ENCODE measurements around the gene LMF2.

Gene LMF2

DNA sequence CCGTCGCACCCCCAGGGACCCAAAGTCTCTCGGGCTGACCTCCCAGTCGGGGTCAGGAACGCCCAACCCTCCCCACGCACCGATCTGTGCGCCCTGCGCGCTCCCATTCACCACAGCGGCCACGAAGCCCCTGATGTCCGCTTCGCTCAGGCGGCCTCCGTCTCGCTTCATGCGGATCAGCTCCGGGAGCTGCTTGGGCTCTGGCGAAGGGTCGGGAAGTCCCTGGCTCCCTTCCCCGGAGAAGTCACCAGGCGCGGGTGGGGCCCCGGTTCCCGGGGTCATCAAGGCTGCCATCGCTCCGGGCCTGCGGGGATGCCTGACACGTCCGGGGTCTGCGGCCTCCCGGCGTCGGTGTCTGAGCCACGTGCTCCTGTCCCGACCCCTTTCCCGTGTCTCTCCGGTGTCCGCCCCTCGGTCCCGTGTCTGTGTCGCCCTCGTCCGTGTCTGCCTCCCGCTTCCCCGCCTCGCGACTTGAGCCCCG lies 22.0 kb upstream of the LMF2 start:
- Histone ChIP-seq H3K4me3 (ENCODE audit: low read length) (peak overlapping the region; percentile 91), H3K36me3 (ENCODE audit: control insufficient read depth, low read length) (peaks cover 10% of the 10 kb centered on the region), H3K9me2 (replicated peaks; ENCODE audit: control insufficient read depth, low read length) (no peaks in the 10 kb centered on the region), H3K27me3 (ENCODE audit: control insufficient read depth, low read length) (no peaks in the 10 kb centered on the region), H3K79me2 (ENCODE audit: control insufficient read depth, low read length) (peaks cover 32% of the 10 kb centered on the region), H3K9me3 (ENCODE audit: control insufficient read depth, insufficient read depth, low read length) (no peaks in the 10 kb centered on the region), H3K4me1 (ENCODE audit: control insufficient read depth, low read length) (peaks cover 50% of the 10 kb centered on the region), H3K27ac (ENCODE audit: low read depth, low read length) (no peak overlapping the region), H3K4me2 (ENCODE audit: low read length) (peak overlapping the region; percentile 94; the same call in 1 of the 2 replicates), H3F3A (ENCODE audit: control insufficient read depth, insufficient read depth) (peaks cover 37% of the 10 kb centered on the region), H4K20me1 (ENCODE audit: control insufficient read depth, insufficient read depth, low read depth, low read length) (no peaks in the 10 kb centered on the region)
- TF ChIP-seq EZH2phosphoT487 (IDR thresholded peaks at IDR 0.05; ENCODE audit: borderline replicate concordance, low read length) (no peak), CTCF (IDR thresholded peaks at IDR 0.05; ENCODE audit: low read depth, low read length, poor library complexity, severe bottlenecking) (no peak)

DNA sequence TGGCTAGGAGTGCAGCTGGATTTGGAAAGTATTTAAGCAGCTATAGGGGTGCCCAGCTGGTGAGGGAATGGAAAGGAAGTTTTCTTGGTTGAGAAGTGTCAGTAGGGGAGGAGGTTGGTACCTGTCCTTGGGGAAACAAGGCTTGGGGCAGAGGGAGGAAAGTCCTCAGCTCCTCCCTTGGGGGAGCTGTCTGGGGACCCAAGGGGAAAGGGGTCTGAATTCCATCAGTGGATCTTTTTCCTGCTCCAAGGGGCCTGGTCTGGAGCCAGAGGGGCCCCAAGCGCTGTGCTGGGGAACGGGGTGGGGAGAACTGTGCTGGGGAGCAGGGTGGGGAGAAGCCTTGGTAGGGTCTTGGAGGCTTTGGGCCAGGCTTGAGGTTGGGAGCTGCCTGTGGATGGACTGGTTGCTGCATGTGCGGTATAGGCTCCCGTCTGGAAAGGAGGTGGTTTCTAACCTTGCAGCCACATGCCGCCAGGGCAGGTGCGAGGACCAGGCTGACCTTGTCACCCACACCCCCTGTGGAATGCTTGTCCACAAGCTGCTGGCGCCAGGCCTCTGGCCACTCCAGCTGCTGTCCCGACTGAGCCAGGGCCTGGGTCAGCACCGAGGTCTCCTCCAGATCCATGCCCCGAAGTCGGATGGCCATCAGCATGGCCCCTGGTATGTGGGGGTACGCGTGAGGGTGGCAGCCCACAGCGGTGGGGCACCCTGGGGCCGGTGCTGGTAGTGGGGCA lies 21.3 kb upstream of the LMF2 start:
- Histone ChIP-seq H3K4me2 (ENCODE audit: low read length) (no peak overlapping the region), H4K20me1 (ENCODE audit: control insufficient read depth, insufficient read depth, low read depth, low read length) (no peaks in the 10 kb centered on the region)
- TF ChIP-seq EZH2phosphoT487 (IDR thresholded peaks at IDR 0.05; ENCODE audit: borderline replicate concordance, low read length) (no peak), CTCF (IDR thresholded peaks at IDR 0.05; ENCODE audit: low read depth, low read length, poor library complexity, severe bottlenecking) (no peak)

DNA sequence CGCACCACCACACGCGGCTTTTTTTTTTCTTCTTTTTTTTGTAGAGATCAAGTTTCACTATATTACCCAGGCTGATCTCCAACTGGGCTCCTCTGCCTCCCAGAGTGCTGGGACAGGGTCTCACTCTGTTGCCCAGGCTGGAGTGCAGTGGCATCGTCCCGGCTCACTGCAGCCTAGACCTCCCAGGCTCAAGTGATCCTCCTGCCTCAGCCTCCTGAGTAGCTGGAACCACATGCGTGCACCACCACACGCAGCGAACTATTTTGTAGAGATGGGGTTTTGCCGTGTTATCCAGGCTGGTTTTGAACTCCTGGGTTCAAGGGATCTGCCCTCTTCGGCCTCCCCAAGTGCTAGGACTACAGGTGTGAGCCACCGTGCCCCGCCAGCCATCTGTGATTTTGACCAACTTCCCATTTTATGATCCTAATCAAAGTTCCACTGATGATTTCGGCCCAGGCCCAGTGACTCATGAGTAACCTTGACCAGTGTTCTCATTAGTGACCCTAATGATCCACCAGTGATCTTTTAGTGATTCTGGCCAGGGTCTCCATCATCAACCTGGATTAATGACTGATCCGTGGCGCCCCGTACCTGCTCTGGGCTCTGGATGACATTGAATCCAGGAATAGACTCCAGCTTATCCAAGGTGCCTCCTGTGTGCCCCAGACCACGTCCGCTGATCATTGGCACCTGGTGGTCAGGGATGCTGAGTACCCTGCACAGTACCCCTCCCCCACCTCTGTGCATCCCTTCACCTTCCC lies 20.6 kb upstream of the LMF2 start:
- Histone ChIP-seq H3K9me3 (ENCODE audit: control insufficient read depth, insufficient read depth, low read length) (no peaks in the 10 kb centered on the region), H3K27ac (ENCODE audit: low read depth, low read length) (no peak overlapping the region), H3K36me3 (ENCODE audit: control insufficient read depth, low read length) (peaks cover 24% of the 10 kb centered on the region), H3K79me2 (ENCODE audit: control insufficient read depth, low read length) (peaks cover 46% of the 10 kb centered on the region), H3K27me3 (ENCODE audit: control insufficient read depth, low read length) (no peaks in the 10 kb centered on the region), H4K20me1 (ENCODE audit: control insufficient read depth, insufficient read depth, low read depth, low read length) (no peaks in the 10 kb centered on the region), H3K4me1 (ENCODE audit: control insufficient read depth, low read length) (peaks cover 46% of the 10 kb centered on the region), H3K4me2 (ENCODE audit: low read length) (no peak overlapping the region), H3K9me2 (replicated peaks; ENCODE audit: control insufficient read depth, low read length) (no peaks in the 10 kb centered on the region), H3K4me3 (ENCODE audit: low read length) (no peak overlapping the region), H3F3A (ENCODE audit: control insufficient read depth, insufficient read depth) (peaks cover 27% of the 10 kb centered on the region)
- TF ChIP-seq CTCF (IDR thresholded peaks at IDR 0.05; ENCODE audit: low read depth, low read length, poor library complexity, severe bottlenecking) (no peak), EZH2phosphoT487 (IDR thresholded peaks at IDR 0.05; ENCODE audit: borderline replicate concordance, low read length) (no peak)

More for the DNA sequence above, 21.3 kb upstream of the LMF2 start:
- Histone ChIP-seq H3K9me2 (replicated peaks; ENCODE audit: control insufficient read depth, low read length) (no peaks in the 10 kb centered on the region), H3K9me3 (ENCODE audit: control insufficient read depth, insufficient read depth, low read length) (no peaks in the 10 kb centered on the region), H3K4me3 (ENCODE audit: low read length) (no peak overlapping the region), H3K36me3 (ENCODE audit: control insufficient read depth, low read length) (peaks cover 16% of the 10 kb centered on the region), H3K27ac (ENCODE audit: low read depth, low read length) (no peak overlapping the region), H3K4me1 (ENCODE audit: control insufficient read depth, low read length) (peaks cover 50% of the 10 kb centered on the region), H3K79me2 (ENCODE audit: control insufficient read depth, low read length) (peaks cover 38% of the 10 kb centered on the region), H3F3A (ENCODE audit: control insufficient read depth, insufficient read depth) (peaks cover 32% of the 10 kb centered on the region), H3K27me3 (ENCODE audit: control insufficient read depth, low read length) (no peaks in the 10 kb centered on the region)
